ENCODE measurements around the gene TMEM201. TPM values are rescaled to one million over a fixed set of nuclear protein-coding genes. Genes with fewer than 3 reads are reported as not detected.

Gene TMEM201
- total RNA-seq, 1 donor from 2014 or later, result 8.5 TPM

GRCh38 chr1:9630331-9631111, 41.8 kb downstream of the TMEM201 start:
- TF ChIP-seq CTCF (IDR thresholded peaks at IDR 0.05), result no peak
- peak overlapping the region; percentile 34 for H3K4me3 ChIP-seq
- no peaks in the 10 kb centered on the region for H3K9me3 ChIP-seq
- peak overlapping the region; percentile 71 for H3K27ac ChIP-seq
- H3K4me1 ChIP-seq, result no peaks in the 10 kb centered on the region
- H3K27me3 ChIP-seq, result no peaks in the 10 kb centered on the region
- ATAC-seq, result no peak
- intact Hi-C loops (cut with DNase I), result no loop called here
- DNase-seq, result no peak
- no peaks in the 10 kb centered on the region for H3K36me3 ChIP-seq

GRCh38 chr1:9631613-9632012, 42.9 kb downstream of the TMEM201 start:
- no peaks in the 10 kb centered on the region for H3K27me3 ChIP-seq
- ATAC-seq, result no peak
- intact Hi-C loops (cut with DNase I), result no loop called here

GRCh38 chr1:9633493-9633892, 44.8 kb downstream of the TMEM201 start:
- ATAC-seq, result peak; percentile 6
- H3K9me3 ChIP-seq, result no peaks in the 10 kb centered on the region
- no peaks in the 10 kb centered on the region for H3K36me3 ChIP-seq
- no peaks in the 10 kb centered on the region for H3K27me3 ChIP-seq
- no peaks in the 10 kb centered on the region for H3K4me1 ChIP-seq
- TF ChIP-seq CTCF (IDR thresholded peaks at IDR 0.05), result no peak
- no peak overlapping the region for H3K4me3 ChIP-seq
- H3K27ac ChIP-seq, result no peak overlapping the region
- intact Hi-C loops (cut with DNase I), result no loop called here
- DNase-seq, result no peak

More at GRCh38 chr1:9631613-9632012, 42.9 kb downstream of the TMEM201 start:
- Histone ChIP-seq H3K4me1 (no peaks in the 10 kb centered on the region), H3K9me3 (no peaks in the 10 kb centered on the region), H3K36me3 (no peaks in the 10 kb centered on the region), H3K4me3 (no peak overlapping the region), H3K27ac (no peak overlapping the region)
- no peak for TF ChIP-seq CTCF (IDR thresholded peaks at IDR 0.05)
- no peak for DNase-seq

GRCh38 chr1:9634582-9634981, 45.9 kb downstream of the TMEM201 start:
- no peak overlapping the region for H3K27ac ChIP-seq
- intact Hi-C loops (cut with DNase I), result no loop called here
- ATAC-seq (no peak), DNase-seq (no peak)
- no peak overlapping the region for H3K4me3 ChIP-seq
- no peaks in the 10 kb centered on the region for H3K27me3 ChIP-seq
- no peak for TF ChIP-seq CTCF (IDR thresholded peaks at IDR 0.05)
- no peaks in the 10 kb centered on the region for H3K36me3 ChIP-seq
- no peaks in the 10 kb centered on the region for H3K4me1 ChIP-seq
- no peaks in the 10 kb centered on the region for H3K9me3 ChIP-seq

GRCh38 chr1:9639227-9639626, 50.5 kb downstream of the TMEM201 start:
- TF ChIP-seq CTCF (IDR thresholded peaks at IDR 0.05), result no peak
- intact Hi-C loops (cut with DNase I), result no loop called here

More at GRCh38 chr1:9639227-9639626, 50.5 kb downstream of the TMEM201 start:
- no peaks in the 10 kb centered on the region for H3K36me3 ChIP-seq
- H3K4me3 ChIP-seq, result no peak overlapping the region
- DNase-seq (no peak), ATAC-seq (no peak)
- no peaks in the 10 kb centered on the region for H3K27me3 ChIP-seq
- H3K27ac ChIP-seq, result no peak overlapping the region
- no peaks in the 10 kb centered on the region for H3K9me3 ChIP-seq
- H3K4me1 ChIP-seq, result no peaks in the 10 kb centered on the region

Data from upper lobe of right lung (tissue), 1 donor.